ENCODE measurements around the gene CPO. TPM values are rescaled to one million over a fixed set of nuclear protein-coding genes. Genes with fewer than 3 reads are reported as not detected.

CPO gene
- total and polyA plus RNA-seq, 12 donors = 0.07 to 0.59 (median 0.35) TPM; not detected in 7

DNA sequence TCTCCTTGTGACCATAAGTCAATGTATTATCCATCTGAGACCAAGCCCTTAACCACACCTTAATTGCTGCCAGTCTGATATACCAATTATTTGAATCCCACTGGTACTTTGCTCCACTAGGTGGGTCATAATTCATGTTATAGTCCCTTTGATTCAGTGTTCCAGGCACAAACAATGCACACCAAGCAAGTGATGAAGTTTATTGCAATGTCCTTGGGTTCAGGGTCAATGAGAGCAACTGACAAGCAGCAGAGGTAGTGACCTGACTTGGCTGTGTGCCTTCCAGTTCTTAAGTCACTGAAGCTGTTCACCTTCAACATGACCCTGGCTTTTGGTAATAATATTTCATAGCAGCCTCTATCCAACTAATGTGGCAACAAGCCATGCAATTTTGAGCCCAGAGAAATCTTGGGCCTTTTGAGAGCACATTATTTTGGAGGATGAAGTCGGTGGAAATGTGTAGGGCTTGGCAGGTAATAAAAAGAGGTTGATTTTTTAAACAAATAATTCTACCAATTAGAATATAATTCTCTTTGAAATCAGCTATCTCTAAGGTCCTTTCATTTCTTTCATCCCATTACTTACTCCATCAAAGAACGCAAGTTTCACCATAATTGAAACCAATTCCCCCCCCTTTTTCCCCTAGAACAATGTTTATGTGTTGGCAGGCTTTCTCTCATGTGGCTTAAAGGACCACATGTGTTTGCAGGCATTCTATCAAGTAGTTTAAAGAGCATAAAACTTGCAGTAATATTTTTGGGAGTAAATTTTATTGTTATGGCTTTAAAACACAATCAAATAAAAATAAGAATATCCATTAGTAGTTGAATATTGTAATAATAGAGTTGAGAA, 3.1 kb upstream of the CPO start:
- intact Hi-C loops (cut with DNase I) = no loop called here
- peaks cover 0 to 6% (median 0%) of the 10 kb centered on the region in 9 donors for H3K4me1 ChIP-seq
- H3K36me3 ChIP-seq = no peaks in the 10 kb centered on the region
- no peak for ATAC-seq
- H3K27me3 ChIP-seq = no peaks in the 10 kb centered on the region
- H3K4me3 ChIP-seq = no peak overlapping the region
- TF ChIP-seq, protein P1, sequence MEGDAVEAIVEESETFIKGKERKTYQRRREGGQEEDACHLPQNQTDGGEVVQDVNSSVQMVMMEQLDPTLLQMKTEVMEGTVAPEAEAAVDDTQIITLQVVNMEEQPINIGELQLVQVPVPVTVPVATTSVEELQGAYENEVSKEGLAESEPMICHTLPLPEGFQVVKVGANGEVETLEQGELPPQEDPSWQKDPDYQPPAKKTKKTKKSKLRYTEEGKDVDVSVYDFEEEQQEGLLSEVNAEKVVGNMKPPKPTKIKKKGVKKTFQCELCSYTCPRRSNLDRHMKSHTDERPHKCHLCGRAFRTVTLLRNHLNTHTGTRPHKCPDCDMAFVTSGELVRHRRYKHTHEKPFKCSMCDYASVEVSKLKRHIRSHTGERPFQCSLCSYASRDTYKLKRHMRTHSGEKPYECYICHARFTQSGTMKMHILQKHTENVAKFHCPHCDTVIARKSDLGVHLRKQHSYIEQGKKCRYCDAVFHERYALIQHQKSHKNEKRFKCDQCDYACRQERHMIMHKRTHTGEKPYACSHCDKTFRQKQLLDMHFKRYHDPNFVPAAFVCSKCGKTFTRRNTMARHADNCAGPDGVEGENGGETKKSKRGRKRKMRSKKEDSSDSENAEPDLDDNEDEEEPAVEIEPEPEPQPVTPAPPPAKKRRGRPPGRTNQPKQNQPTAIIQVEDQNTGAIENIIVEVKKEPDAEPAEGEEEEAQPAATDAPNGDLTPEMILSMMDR (IDR thresholded peaks at IDR 0.05) = no peak
- no peak for DNase-seq
- H3K27ac ChIP-seq = no peak overlapping the region
- WGBS, 2 donors = 47 to 53% methylated on average over 2 of the region's 2 CpGs
- peaks cover 0 to 13% (median 0%) of the 10 kb centered on the region in 11 donors for H3K9me3 ChIP-seq

GRCh38 chr2:206936843-206937230, 2.5 kb upstream of the CPO start:
- Histone ChIP-seq H3K36me3 (no peaks in the 10 kb centered on the region), H3K27ac (no peak overlapping the region), H3K9me3 (peaks cover 0 to 7% (median 0%) of the 10 kb centered on the region in 11 donors), H3K4me1 (peaks cover 0 to 6% (median 0%) of the 10 kb centered on the region in 9 donors), H3K27me3 (no peaks in the 10 kb centered on the region), H3K4me3 (no peak overlapping the region)
- 18 to 23% methylated on average over 2 of the region's 2 CpGs for WGBS, 2 donors
- ATAC-seq = no peak
- intact Hi-C loops (cut with DNase I) = no loop called here
- DNase-seq = no peak
- TF ChIP-seq, protein P1 (IDR thresholded peaks at IDR 0.05) = no peak

DNA sequence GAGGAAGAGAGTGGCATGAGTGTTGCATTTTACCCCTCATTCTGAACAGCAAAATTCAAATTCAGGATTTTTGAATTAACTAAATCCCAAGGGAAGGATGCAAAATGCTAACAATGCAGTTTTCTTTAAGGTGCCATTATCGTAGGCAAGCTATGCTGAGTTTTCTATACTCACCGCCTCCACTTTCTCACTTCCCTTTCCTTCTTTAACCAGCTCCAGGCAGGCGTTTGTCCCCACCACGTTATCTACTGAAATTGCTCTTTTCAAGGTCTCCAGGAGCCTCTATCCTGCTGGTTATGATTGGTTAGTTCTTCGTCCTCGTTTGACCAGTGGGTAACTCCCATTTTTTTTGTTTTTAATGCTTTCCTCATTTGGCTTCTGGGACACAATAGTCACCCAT, 1.8 kb upstream of the CPO start:
- TF ChIP-seq, protein P1 (IDR thresholded peaks at IDR 0.05) = no peak
- H3K27ac ChIP-seq = no peak overlapping the region
- no peak for ATAC-seq
- H3K36me3 ChIP-seq = no peaks in the 10 kb centered on the region
- peaks cover 0 to 6% (median 0%) of the 10 kb centered on the region in 9 donors for H3K4me1 ChIP-seq
- H3K4me3 ChIP-seq = no peak overlapping the region
- no peaks in the 10 kb centered on the region for H3K27me3 ChIP-seq
- no peaks in the 10 kb centered on the region for H3K9me3 ChIP-seq
- WGBS, 2 donors = 74 to 75% methylated on average over 6 of the region's 6 CpGs
- intact Hi-C loops (cut with DNase I) = no loop called here
- no peak for DNase-seq

DNA sequence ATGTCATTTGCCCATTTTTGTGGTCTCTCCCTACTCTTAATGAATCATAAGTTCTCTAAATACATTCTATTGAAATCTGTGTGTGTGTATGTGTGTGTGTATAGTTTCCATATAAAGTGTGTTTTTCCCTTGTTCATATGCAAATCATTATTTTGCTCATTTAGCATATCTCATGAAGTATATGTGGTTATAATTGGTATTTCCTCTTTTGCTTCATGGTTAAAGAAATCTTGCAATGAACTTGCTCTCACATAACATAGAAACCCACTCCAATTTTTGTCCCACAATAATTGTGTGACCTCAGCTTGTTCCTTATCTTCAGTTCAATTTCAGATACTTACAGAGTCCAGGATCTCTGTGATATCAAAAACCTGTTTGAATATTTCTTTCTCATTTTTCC, 1.2 kb downstream of the CPO start:
- no peak for DNase-seq
- intact Hi-C loops (cut with DNase I) = no loop called here
- H3K27ac ChIP-seq = no peak overlapping the region
- no peaks in the 10 kb centered on the region for H3K36me3 ChIP-seq
- peaks cover 0 to 6% (median 0%) of the 10 kb centered on the region in 9 donors for H3K4me1 ChIP-seq
- H3K4me3 ChIP-seq = no peak overlapping the region
- ATAC-seq = no peak
- no peaks in the 10 kb centered on the region for H3K27me3 ChIP-seq
- TF ChIP-seq, protein P1 (IDR thresholded peaks at IDR 0.05) = no peak
- peaks cover 0 to 4% (median 0%) of the 10 kb centered on the region in 11 donors for H3K9me3 ChIP-seq

All from heart right ventricle (tissue), 16 donors.